ENCODE measurements around the gene KCNJ3. TPM values are rescaled to one million over a fixed set of nuclear protein-coding genes. Genes with fewer than 3 reads are reported as not detected.

KCNJ3 gene
- total and polyA plus RNA-seq, 2 donors (not counting 1 experiment from before 2014, with no cell fraction given), result 0.01 TPM; not detected in 1

GRCh38 chr2:154776825-154777224 lies 78.3 kb downstream of the KCNJ3 start:
- no peak overlapping the region for H3K27ac ChIP-seq (ENCODE audit: low read length in 2 of 2)
- DNase-seq (no peak), ATAC-seq (ENCODE audit: low read depth) (no peak)
- no peak overlapping the region for H3K4me2 ChIP-seq (replicated peaks; ENCODE audit: low read depth, low read length, poor library complexity, severe bottlenecking)
- no peaks in the 10 kb centered on the region for H3K4me1 ChIP-seq (ENCODE audit: control insufficient read depth in 2 of 2, insufficient read depth in 2 of 2, low read length in 2 of 2)
- CTCF ChIA-PET, result no interaction called here
- H3K9me3 ChIP-seq (ENCODE audit: control extremely low read depth in 1 of 3, control insufficient read depth in 2 of 3, insufficient read depth in 1 of 3, low read length in 2 of 3), result peaks cover 0 to 3% (median 0%) of the 10 kb centered on the region in 3 donors
- H3K27me3 ChIP-seq (replicated peaks in 1 of 4; ENCODE audit: control extremely low read depth in 1 of 4, control insufficient read depth in 3 of 4, insufficient read depth in 4 of 4, low read length in 3 of 4), result no peaks in the 10 kb centered on the region
- POLR2A ChIA-PET, result no interaction called here
- no peaks in the 10 kb centered on the region for H3K36me3 ChIP-seq (replicated peaks in 1 of 2; ENCODE audit: control extremely low read depth in 1 of 2, control insufficient read depth in 1 of 2, extremely low read depth in 1 of 2, insufficient read depth in 2 of 2, low read length in 1 of 2)
- H3K27ac Mint-ChIP-seq, result no peak overlapping the region
- H3K4me1 Mint-ChIP-seq, result no peaks in the 10 kb centered on the region
- H3K4me3 ChIP-seq (ENCODE audit: control extremely low read depth in 1 of 5, extremely low read depth in 1 of 5, insufficient read depth in 1 of 5, low read depth in 2 of 5, low read length in 4 of 5), result no peak overlapping the region
- H3K4me3 Mint-ChIP-seq, result no peak overlapping the region
- no peak overlapping the region for H3K9ac ChIP-seq (ENCODE audit: low read length)
- H3K9me3 Mint-ChIP-seq (ENCODE audit: insufficient read depth), result peaks cover 2% of the 10 kb centered on the region
- no peak overlapping the region for H2AFZ ChIP-seq (ENCODE audit: insufficient read depth, low read depth, low read length, poor library complexity, severe bottlenecking)
- WGBS (ENCODE audit: insufficient coverage), result no CpG with 5 or more reads among the region's 4 CpGs
- intact Hi-C loops (cut with micrococcal nuclease), result no loop called here
- H3K27me3 Mint-ChIP-seq, result no peaks in the 10 kb centered on the region
- TF ChIP-seq, protein P1, sequence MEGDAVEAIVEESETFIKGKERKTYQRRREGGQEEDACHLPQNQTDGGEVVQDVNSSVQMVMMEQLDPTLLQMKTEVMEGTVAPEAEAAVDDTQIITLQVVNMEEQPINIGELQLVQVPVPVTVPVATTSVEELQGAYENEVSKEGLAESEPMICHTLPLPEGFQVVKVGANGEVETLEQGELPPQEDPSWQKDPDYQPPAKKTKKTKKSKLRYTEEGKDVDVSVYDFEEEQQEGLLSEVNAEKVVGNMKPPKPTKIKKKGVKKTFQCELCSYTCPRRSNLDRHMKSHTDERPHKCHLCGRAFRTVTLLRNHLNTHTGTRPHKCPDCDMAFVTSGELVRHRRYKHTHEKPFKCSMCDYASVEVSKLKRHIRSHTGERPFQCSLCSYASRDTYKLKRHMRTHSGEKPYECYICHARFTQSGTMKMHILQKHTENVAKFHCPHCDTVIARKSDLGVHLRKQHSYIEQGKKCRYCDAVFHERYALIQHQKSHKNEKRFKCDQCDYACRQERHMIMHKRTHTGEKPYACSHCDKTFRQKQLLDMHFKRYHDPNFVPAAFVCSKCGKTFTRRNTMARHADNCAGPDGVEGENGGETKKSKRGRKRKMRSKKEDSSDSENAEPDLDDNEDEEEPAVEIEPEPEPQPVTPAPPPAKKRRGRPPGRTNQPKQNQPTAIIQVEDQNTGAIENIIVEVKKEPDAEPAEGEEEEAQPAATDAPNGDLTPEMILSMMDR (IDR thresholded peaks at IDR 0.05), result no peak
- TF ChIP-seq EZH2 (IDR thresholded peaks at IDR 0.05; ENCODE audit: borderline replicate concordance, insufficient read depth, low read depth, low read length, poor library complexity, severe bottlenecking), result no peak
- H3K79me2 ChIP-seq (ENCODE audit: control insufficient read depth, insufficient read depth, low read length), result no peaks in the 10 kb centered on the region
- no peaks in the 10 kb centered on the region for H4K20me1 ChIP-seq (ENCODE audit: control insufficient read depth, insufficient read depth, low read length, poor library complexity, severe bottlenecking)

- WGBS (ENCODE audit: insufficient coverage), result no CpG with 5 or more reads among the region's 1 CpG
- Mint-ChIP-seq H3K27ac (no peak overlapping the region), H3K4me1 (no peaks in the 10 kb centered on the region), H3K4me3 (no peak overlapping the region), H3K9me3 (ENCODE audit: insufficient read depth) (peaks cover 2% of the 10 kb centered on the region), H3K27me3 (no peaks in the 10 kb centered on the region)
- no peak overlapping the region for H3K4me3 ChIP-seq (ENCODE audit: control extremely low read depth in 1 of 5, extremely low read depth in 1 of 5, insufficient read depth in 1 of 5, low read depth in 2 of 5, low read length in 4 of 5)
- ATAC-seq (ENCODE audit: low read depth) (no peak), DNase-seq (no peak)
- H4K20me1 ChIP-seq (ENCODE audit: control insufficient read depth, insufficient read depth, low read length, poor library complexity, severe bottlenecking), result no peaks in the 10 kb centered on the region
- no peaks in the 10 kb centered on the region for H3K36me3 ChIP-seq (replicated peaks in 1 of 2; ENCODE audit: control extremely low read depth in 1 of 2, control insufficient read depth in 1 of 2, extremely low read depth in 1 of 2, insufficient read depth in 2 of 2, low read length in 1 of 2)
- H3K4me1 ChIP-seq (ENCODE audit: control insufficient read depth in 2 of 2, insufficient read depth in 2 of 2, low read length in 2 of 2), result no peaks in the 10 kb centered on the region
- POLR2A ChIA-PET, result no interaction called here
- CTCF ChIA-PET, result no interaction called here
- H3K4me2 ChIP-seq (replicated peaks; ENCODE audit: low read depth, low read length, poor library complexity, severe bottlenecking), result no peak overlapping the region
- no peak overlapping the region for H3K9ac ChIP-seq (ENCODE audit: low read length)
- no peaks in the 10 kb centered on the region for H3K79me2 ChIP-seq (ENCODE audit: control insufficient read depth, insufficient read depth, low read length)
- no peak overlapping the region for H2AFZ ChIP-seq (ENCODE audit: insufficient read depth, low read depth, low read length, poor library complexity, severe bottlenecking)
- no peak for TF ChIP-seq EZH2 (IDR thresholded peaks at IDR 0.05; ENCODE audit: borderline replicate concordance, insufficient read depth, low read depth, low read length, poor library complexity, severe bottlenecking)
- TF ChIP-seq, protein P1 (IDR thresholded peaks at IDR 0.05), result no peak
- no peak overlapping the region for H3K27ac ChIP-seq (ENCODE audit: low read length in 2 of 2)
- intact Hi-C loops (cut with micrococcal nuclease), result no loop called here
- no peaks in the 10 kb centered on the region for H3K9me3 ChIP-seq (ENCODE audit: control extremely low read depth in 1 of 3, control insufficient read depth in 2 of 3, insufficient read depth in 1 of 3, low read length in 2 of 3)
- H3K27me3 ChIP-seq (replicated peaks in 1 of 4; ENCODE audit: control extremely low read depth in 1 of 4, control insufficient read depth in 3 of 4, insufficient read depth in 4 of 4, low read length in 3 of 4), result no peaks in the 10 kb centered on the region
These were observed 95.9 kb downstream of the KCNJ3 start for GRCh38 chr2:154794406-154794805.

Data from B cell (primary cell).